OCI-LY7 (cell line): ENCODE results near the gene OGG1.

Source experiments
- EZH2phosphoT487 ChIP-seq: fragments of 200-600 bp; sonication (generic); IDR thresholded peaks from 2 replicates; pipeline ENCODE4 v1.6.1; 2018; ENCODE audit warnings: low read depth, borderline replicate concordance, mild to moderate bottlenecking, mixed run types, antibody characterized with exemption, low read length, moderate library complexity, mixed read lengths
- TF ChIP-seq, protein P1 (sequence below): fragments of 200-600 bp; sonication (generic); conservative IDR thresholded peaks from 2 replicates; pipeline ENCODE4 v1.5.1; 2014; ENCODE audit warnings: mild to moderate bottlenecking, antibody characterized with exemption, low read length, moderate library complexity, mixed read lengths

DNA sequence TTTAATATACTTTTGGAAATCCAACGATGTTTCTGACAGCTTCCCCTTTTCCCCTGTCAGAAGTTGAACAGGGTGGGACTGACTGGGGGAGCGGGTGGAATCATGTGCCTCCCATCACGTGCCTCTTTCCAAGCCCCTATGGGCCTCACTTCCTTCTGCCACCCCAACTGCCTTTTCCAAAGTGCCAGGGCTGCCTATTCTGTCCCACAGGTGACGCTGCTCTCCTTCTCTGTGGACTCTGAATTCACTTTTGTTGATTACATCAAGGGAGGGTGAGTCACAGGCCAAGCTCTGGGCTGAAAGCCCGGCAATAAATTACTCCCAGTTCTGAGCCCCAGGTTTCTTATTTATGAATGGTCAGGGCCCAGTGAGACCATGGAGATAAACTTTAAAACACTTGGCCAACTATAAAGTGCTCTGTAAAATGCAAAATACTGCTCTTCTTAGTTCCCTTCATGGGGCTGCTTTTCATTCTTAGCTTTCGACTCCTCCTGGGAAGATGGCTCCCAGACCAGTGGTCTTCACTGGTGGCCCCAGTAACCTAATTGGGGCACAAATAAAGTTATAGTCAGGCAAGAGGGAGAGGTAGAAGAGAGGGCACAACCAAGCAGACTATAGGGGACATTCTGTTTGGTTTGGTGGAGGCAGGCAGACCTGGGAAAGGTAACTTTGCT is 33.9 kb upstream of the OGG1 start:
- TF ChIP-seq, protein P1, sequence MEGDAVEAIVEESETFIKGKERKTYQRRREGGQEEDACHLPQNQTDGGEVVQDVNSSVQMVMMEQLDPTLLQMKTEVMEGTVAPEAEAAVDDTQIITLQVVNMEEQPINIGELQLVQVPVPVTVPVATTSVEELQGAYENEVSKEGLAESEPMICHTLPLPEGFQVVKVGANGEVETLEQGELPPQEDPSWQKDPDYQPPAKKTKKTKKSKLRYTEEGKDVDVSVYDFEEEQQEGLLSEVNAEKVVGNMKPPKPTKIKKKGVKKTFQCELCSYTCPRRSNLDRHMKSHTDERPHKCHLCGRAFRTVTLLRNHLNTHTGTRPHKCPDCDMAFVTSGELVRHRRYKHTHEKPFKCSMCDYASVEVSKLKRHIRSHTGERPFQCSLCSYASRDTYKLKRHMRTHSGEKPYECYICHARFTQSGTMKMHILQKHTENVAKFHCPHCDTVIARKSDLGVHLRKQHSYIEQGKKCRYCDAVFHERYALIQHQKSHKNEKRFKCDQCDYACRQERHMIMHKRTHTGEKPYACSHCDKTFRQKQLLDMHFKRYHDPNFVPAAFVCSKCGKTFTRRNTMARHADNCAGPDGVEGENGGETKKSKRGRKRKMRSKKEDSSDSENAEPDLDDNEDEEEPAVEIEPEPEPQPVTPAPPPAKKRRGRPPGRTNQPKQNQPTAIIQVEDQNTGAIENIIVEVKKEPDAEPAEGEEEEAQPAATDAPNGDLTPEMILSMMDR = 0 out of 2 replicates have a peak, but pooled peaks have one; percentile 32
- TF ChIP-seq EZH2phosphoT487 = no peak
